NCI-H1048 (cell line): ENCODE data around the gene CTU1.

Experiments
- DNase-seq: peaks from one replicate; lab custom pipeline; 2025; lab: John Stamatoyannopoulos, UW

CTU1 gene

DNA sequence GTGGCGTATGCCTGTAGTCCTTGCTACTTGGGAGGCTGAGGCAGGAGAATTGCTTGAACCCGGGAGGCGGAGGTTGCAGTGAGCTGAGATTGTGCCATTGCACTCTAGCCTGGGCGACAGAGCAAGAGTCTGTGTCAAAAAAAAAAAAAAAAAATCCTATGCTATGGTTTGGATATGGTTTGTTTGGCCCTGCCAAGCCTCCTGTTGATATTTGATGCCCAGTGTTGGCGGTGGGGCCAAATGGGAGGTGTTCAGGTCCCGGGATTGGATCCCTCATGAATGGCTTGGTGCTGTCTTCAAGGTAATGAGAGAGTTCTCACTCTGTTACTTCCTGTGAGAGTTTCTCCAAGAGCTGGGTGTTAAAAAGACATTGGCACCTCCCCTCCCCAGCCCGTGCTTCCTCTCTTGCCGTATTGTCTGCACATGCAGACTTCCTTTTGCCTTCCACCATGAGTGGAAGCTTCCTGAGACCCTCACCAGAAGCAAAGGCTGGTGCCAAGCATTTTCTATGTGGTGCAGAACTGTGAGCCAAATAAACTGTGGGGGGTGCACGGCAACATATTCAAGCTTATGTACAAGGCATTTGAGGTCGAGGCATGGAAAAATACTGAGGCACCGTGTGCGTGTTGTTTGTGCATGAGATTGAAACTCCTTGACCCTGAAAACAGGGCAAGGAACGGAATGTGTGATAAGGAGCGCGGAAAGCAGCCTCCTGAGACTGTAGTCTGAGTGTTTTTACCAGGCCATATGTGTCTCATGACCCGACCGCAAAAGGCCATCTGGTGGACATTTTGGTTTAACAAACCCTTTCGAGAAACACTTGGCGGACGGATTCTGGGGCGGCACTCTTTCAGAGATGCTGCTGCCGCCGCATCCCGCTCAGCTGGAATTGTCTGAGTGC, 23.8 kb upstream of the CTU1 start:
- no peak for DNase-seq

DNA sequence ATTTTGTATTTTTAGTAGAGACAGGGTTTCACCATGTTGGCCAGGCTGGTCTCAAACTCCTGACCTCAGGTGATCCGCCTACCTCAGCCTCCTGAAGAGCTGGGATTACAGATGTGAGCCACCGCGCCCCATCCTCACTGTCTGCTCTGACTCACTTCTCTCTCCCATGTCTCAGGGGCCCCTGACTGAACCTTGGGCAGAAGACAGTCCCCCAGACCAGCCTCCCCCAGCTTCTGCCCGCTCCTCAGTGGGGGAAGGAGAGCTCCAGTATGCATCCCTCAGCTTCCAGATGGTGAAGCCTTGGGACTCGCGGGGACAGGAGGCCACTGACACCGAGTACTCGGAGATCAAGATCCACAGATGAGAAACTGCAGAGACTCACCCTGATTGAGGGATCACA, 21.5 kb upstream of the CTU1 start:
- no peak for DNase-seq

DNA sequence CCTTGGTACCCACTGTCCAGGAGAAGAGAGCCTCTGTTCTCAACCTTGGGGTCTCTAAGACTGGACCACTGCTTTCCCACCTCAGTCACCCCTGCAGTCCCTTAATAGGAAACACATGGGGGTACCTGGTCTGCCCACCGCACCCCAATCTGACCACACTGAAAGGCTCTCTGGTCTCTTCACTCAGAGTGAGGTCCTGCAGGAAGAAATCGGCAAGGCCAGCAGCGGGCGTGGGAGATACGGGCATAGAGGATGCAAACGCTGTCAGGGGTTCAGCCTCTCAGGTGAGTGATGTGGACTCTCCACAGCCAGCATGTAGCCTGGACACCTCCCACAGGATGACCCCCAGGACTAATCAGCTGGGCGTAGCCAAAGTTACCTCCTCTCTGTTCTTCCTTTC, 20.0 kb upstream of the CTU1 start:
- no peak for DNase-seq

DNA sequence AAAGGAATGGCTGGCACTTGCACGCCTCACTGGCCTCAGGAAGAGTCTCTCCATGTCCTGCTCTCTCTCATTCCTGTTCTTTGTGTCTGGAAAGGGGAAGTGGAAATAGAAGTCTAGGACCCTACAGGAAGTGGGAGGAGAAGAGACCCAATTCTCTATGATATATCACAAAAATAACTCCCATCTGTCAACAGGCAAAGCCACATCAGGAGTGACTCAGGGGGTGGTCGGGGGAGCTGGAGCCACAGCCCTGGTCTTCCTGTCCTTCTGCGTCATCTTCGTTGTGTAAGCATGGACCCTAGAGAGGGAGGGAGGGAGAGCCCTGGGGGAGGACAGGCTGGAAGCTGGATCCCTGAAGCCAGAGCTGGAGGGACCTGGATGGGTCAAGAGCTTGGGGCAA, 19.5 kb upstream of the CTU1 start:
- no peak for DNase-seq

DNA sequence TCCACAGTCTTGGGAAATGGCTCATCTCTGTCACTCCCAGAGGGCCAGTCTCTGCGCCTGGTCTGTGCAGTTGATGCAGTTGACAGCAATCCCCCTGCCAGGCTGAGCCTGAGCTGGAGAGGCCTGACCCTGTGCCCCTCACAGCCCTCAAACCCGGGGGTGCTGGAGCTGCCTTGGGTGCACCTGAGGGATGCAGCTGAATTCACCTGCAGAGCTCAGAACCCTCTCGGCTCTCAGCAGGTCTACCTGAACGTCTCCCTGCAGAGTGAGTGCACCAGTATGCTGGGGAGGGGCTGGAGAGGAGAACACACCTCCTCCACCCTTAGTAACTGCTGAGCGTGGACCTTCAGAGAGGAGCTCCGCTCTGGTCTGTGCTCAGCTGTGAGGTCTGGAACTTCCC, 18.8 kb upstream of the CTU1 start:
- DNase-seq: no peak

DNA sequence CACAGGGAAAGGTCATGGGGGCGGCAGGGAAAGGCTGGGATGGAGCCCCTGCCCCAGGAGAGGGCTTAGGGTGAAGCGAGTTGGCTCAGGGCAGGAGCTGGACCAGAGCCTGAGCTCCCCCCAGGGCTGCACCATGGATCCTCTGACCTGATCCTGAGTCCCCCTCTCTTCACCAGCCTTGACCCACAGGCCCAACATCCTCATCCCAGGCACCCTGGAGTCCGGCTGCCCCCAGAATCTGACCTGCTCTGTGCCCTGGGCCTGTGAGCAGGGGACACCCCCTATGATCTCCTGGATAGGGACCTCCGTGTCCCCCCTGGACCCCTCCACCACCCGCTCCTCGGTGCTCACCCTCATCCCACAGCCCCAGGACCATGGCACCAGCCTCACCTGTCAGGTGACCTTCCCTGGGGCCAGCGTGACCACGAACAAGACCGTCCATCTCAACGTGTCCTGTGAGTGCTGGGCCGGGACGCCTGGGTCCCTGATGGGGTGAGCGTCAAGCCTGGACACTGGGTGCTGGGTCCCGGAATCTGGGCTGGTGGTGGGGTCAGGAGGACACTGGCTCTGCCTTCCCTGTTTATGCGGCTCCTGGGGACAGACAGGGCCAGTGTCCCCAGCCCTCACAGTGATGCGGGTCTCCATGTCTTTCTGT, 17.3 kb upstream of the CTU1 start:
- DNase-seq: no peak

DNA sequence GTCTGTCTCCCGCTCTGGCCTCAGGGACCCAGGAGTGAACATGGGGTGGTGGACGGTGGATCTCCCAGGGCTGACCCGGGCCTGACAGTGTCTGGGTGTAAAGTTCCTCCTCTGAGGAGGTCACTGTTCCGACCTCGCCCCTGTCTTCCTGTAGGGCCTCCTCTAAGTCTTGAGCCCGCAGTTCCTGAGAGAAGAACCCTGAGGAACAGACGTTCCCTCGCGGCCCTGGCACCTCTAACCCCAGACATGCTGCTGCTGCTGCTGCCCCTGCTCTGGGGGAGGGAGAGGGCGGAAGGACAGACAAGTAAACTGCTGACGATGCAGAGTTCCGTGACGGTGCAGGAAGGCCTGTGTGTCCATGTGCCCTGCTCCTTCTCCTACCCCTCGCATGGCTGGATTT, 16.5 kb upstream of the CTU1 start, which contains the start of gene SIGLEC9:
Gene SIGLEC9, plus strand, starts transcription at position 178 of the 400 bp plus-strand sequence. Its CDS starts 69 bp downstream, at position 247.
- DNase-seq: no peak

DNA sequence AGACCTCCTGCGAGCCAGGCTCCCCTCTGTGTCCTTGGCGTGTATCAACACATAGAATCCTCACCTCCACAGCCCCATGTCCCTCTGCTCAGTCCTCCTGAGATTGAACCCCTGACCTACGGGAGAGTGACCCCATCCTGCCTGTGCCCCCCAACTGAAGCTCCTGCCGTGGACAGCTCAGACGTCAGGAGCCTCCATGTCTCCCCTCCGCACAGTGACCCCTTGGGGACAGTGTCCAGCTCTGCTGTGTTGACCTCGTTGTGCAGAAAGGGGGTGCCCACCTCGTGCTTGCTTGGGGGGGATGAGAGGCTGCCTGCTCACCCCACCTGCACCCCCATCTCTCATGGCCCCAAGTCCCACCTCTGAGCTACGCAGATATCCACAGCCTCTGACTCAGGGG, 16.0 kb upstream of the CTU1 start:
- DNase-seq: no peak

DNA sequence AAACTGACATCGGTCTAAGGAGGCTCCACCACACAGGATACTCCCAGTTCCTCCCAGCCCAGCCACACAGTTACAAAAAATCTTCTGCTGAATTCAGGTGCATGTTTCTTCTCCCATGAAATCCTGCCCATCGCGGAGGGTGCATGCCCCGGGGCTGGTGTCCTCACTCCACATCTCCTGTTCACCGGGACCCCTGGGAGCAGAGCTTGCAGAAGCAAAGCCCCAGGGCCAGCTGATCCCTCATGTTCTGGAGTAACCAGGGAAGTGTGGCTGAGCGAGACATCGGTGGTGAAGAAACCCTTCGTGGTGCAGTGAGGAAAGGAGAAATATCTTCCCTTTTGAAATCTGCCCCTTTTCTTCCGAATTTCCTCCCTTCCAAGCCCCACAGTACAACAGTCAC, 15.6 kb upstream of the CTU1 start:
- DNase-seq: no peak

DNA sequence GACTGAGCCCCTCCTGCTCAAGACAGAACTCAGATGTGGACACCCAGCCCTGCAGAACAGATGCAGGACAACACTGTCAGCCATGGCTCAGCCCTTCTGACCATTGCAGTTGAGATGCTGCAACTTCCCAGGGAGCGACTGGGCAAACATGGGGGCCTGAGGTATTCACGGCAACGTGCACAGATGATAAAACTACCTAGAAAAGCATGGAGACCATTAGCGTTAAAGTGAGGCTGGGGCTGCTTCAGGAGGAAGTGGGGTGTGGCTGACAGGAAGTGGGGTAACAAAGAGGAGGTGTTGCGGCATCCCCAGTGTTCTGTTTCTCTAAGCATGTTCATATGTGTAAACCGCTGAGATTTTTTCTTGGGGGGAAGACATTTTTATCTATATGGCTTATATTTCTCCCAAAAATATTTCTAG, 15.2 kb upstream of the CTU1 start:
- no peak for DNase-seq

DNA sequence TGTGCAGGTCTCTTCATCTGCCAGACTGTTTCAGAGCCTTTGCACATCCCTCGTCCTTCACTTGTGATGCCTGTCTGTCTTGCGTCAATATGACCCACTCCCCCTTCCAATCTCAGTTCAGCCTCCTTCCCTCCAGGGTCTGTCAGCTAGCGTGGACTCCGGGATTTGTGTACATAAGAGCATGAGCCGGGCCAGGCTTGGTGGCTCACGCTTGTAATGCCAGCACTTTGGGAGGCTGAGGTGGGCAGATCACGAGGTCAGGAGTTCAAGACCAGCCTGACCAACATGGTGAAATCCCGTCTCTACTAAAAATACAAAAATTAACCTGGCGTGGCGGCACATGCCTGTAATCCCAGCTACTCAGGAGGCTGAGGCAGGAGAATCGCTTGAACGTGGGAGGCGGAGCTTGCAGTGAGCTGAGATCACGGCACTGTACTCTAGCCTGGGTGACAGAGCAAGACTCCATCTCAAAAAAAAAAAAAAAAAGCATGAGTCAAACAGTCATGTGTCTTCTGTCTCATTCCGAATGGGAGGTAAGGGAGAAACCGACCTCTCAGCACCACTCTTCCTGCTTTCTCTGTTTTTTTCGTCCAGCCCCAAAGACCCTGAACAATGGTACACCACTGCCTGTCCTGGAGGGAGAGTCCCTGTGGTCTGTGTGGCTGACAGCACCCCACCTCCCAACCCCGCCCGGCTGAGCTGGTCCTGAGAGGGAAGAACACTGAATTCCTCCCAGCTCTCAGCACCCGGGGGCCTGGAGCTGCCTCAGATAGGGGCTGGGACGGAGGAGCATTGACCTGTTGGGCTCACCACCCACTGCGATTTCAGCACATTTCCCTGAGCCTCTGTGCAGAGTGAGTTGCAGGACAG, 14.1 kb upstream of the CTU1 start:
- DNase-seq: no peak

DNA sequence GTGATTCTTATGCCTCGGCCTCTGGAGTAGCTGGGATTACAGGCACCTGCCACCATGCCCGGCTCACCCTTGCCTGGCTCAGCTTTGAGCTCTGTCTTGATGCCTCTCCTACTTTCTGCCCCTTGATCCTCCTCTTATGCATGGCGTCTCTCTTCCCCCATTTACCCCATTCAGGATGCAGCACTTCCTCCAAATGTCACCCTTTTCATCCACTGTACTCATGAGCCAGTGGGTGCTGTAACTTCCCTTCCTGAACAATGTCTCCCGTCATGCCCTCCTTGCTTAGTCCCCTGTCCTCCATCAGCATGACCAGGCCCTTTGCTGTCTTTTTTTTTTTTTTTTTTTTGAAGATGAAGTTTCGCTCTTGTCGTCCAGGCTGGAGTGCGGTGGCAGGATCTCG, 13.0 kb upstream of the CTU1 start:
- no peak for DNase-seq

DNA sequence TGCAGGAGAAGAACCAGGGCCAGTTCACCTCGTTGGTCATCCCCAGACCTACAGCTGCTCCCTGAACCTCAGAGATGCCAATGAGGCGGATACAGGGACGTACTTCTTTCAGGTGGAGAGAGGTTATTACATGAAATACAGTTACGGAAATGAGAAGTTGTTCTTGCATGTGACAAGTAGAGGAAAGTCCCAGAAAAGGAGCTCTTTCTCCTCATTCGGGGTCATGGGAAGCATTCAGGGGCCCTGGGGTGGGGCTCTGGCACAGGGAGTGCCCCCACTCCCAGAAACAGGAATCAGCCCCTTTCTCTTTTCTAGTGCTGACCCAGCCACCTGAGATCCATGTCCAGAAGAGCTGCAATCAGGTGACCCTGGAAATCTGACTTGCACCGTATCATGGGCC, 12.0 kb upstream of the CTU1 start:
- no peak for DNase-seq

DNA sequence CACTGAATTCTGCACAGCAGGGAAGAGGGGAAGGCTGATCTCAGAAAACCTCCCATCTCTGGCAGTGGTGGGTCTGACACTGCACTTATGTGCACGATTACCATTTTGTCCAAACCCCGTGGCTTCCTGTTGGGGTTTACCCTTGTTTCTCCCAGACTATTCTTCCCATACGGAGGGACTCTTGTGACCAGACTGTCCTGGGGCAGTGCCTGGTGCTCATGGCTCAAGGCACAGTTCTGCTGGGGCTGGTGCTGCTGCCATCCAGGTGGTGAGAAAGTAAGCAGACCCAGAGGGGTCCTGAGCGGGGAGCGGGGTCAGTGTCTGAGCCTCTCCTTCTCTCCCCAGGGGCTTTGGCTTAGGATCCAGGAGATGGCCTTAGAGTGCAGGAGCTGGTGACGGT, 11.4 kb upstream of the CTU1 start:
- DNase-seq: no peak

DNA sequence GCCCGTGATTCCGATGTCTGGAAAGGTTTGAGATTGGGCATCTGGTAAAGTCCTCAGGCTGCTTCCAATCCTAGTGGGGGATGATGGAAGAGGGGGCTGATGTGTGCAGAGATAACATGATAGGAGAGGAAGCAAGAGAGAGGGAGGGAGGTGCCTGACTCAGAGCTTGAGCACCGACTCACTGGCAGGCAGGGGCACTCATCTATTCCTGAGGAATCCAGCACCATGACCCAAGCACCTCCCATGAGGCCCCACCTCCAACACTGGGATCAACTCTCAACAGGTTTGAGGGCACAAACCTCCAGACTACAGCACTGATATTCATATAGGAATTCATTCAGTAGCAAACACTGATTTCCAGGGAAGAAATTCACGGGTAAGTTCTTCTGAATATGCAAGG, 10.9 kb upstream of the CTU1 start:
- DNase-seq: no peak

DNA sequence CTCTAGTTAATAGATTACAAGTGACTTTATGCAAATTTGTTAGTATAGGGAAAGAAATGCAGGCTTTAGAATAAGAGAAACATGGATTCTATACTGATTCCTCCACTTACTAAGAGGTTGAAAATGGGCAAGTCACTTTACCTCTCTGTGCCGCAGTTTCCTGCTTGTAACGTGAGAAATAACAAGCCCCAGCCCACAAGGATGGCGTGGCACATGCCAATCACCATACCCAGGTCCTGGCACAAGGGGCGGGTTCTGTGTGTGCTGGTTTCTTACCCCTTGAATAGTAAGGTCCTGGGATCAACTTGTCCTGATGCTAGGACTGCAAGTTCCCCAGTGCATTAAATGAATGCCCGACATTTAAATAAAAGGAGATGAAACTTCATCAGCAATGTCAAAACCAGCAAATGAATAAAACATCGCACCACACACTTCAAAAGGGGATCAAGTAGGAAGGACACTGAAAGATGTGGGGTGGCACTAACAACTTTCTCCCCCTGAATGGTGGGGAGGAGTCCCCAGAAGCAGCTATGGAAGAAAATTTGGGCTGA, 8.6 kb upstream of the CTU1 start:
- DNase-seq: no peak

DNA sequence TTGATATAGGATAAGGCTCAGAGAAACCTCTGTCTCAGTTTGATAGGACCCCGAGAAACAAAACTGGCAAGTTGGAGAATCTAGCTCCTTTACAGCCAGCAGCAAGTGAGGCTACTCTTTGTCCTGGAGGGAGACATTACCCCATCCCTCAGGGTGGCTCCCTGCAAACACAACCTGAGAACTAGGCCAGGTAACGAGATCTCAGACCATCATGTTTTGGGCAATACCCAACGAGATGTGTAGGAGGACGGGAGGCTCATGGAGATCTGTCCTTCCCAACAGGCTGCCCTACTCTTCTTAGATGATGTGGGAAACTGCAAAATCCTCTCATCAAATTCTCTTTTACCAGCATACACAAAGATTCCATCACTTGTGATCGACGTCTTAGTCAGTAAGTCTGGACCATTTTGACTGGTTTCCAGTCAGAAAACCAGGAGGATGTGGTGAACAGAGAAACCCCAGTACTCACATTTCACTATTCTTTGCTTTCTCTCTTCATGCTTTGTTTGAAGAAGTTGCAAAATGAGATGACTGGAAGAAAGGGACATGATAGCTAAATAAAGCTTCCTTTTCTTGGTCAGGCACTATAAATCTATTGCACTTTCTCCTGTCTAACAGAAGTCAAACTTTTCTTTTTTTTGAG, 6.0 kb upstream of the CTU1 start:
- DNase-seq: no peak

DNA sequence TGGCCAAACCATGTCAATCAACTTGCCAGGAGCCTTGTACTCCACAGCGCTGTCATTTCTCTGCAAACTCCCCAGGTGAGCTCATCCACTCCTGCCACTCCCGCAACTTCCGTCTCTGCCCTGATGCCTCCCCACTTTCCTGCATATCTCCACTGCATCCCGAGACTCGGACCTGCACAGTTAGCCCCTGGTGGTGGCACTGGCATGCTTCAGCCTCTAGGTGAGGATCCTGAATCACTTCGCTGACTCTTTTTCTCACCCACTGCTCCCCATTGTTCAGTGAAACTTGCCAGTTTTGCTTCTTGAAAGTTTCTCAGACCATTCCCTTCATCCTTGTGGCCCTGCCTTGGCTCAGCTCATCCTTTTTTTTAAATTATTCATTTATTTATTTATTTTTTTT, 3.4 kb upstream of the CTU1 start:
- DNase-seq: no peak

DNA sequence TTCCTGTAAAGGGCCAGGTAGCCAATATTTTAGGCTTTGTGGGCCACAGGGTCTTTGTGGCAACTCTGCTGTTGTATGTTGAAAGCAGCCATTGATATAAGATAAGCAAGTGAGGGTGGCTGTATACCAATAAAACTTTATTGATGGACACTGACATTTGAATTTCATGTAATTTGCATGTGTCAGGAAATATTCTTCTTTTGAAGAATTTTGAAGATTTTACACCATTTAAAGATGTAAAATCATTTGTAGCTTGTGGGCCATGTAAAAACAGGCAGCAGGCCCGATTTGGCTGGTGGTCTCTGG, 2.4 kb upstream of the CTU1 start:
- no peak for DNase-seq

DNA sequence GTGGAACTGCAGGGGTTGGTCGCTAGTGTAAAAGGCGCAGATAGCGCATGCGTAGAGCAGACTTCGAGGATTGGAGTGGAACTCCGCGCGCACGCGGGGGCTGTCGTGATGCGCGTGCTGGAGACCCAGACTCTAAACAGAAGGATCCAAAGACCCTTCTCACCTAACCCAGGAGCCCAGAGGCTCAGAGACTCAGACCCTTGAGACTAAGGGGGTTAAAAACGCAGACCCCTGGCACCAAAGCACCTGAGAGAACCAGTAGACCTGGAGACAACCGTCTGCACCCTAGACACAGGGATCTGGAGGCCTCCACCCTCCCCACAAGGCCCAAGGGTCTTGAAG, 567 bp upstream of the CTU1 start:
- DNase-seq: no peak

DNA sequence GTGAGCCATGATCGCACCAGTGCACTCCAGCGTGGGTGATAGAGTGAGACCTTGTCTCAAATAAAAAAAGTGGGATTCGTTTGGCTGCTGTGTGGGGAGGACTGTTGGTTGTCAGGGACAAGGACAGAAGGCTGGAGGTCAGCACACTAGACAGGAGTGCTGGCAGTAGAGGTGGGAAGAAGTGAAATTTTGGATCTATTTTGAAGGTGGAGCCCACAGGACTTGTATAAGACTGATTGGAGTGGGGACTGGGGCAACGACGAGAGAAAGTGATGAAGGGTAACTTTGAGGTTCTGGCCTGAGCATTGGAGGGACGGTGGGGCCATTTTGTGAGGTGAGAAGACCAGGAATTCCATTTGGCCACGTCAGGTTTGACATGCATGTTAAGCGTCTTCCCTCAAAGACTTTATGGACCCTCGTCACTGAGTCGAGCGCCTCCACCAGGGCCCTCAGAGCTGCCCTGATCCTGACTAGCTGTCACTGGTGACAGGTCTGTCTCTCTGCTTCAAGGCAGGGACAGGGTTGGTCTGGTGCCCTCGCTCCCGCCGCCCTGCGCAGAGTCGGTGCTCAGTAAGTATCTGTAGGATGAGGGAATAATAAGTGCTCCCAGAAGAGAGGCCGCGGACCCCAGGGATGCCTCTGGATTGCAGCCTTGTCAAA, 673 bp downstream of the CTU1 start:
- DNase-seq: no peak

DNA sequence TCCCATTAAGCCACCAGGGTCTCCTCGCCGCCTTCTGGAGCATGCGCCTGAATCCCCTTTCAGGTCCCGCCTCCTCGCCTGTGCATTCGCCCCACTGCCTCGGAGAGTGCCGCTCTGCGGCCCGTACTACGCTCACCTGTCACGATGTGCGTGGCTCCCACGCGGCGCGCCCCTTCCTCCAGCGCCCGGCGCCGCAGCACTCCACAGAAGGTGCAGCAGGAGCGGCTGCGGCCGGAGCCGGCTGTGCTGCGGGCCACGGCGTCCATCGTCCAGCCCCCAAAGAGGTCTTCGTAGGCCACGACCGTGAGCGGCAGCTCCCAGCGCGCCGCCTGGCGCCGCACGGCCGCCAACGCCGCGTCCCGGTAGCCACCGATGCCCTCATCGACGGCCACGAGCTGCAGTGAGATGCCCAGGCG, 4.3 kb downstream of the CTU1 start:
- no peak for DNase-seq
